ENCODE measurements around the gene WARS2. TPM values are rescaled to one million over a fixed set of nuclear protein-coding genes. Genes with fewer than 3 reads are reported as not detected.

The WARS2 gene
- total RNA-seq, 1 experiment from 2014 or later, result 10.5 TPM

DNA sequence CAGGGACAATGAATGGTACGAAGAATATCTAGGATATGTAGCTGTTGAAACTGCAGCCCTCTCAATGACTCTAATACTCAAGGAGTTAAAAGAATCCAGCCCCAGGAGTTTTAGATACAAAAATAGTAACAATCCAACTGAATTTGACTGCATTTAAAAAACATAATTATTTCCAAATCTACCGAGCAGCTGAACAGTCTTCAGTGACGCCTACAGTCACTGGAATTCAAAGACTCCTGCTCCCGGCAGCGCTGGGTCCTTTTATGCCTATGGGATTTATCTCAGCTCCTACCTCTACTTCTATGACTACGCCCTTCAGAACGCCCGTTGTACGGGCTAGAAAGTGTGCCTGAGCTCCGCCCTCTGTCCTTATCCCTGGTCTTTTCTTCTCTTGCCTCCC lies 55.7 kb downstream of the WARS2 start:
- ChIA-PET POLR2A (no interaction called here), RAD21 (ENCODE audit: low non-redundant PET in 1 of 2, low total read pairs in 2 of 2, uncharacterized antibody in 2 of 2, unreplicated experiment in 2 of 2) (no interaction called here), CTCF (no interaction called here)
- Histone ChIP-seq H3K9me2 (ENCODE audit: insufficient read depth) (no peaks in the 10 kb centered on the region), H3K36me3 (ENCODE audit: control insufficient read depth in 1 of 2, insufficient read depth in 2 of 2, low read length in 2 of 2) (no peaks in the 10 kb centered on the region), H3K9ac (ENCODE audit: low read length) (no peak overlapping the region), H3K27me3 (ENCODE audit: insufficient read depth, low read length) (no peaks in the 10 kb centered on the region), H3K4me3 (replicated peaks in 1 of 2; ENCODE audit: low read depth in 1 of 2, low read length in 2 of 2) (no peak overlapping the region), H3K27ac (ENCODE audit: low read depth, low read length) (no peak overlapping the region), H3K9me3 (ENCODE audit: control insufficient read depth in 1 of 2, insufficient read depth in 1 of 2, low read depth in 1 of 2, low read length in 2 of 2) (no peaks in the 10 kb centered on the region), H3K79me2 (ENCODE audit: insufficient read depth, low read length) (no peaks in the 10 kb centered on the region), H2AFZ (ENCODE audit: low read depth, low read length, poor library complexity, severe bottlenecking) (no peak overlapping the region), H4K20me1 (ENCODE audit: insufficient read depth) (no peaks in the 10 kb centered on the region), H3K4me1 (ENCODE audit: control insufficient read depth in 1 of 2, insufficient read depth in 2 of 2, low read length in 2 of 2) (no peaks in the 10 kb centered on the region), H3K4me2 (ENCODE audit: low read length) (no peak overlapping the region)
- ATAC-seq (no peak), DNase-seq (ENCODE audit: low read depth, low spot score) (no peak)
- no TSS peak for BruUV-seq (replicated peaks)
- intact Hi-C loops (cut with micrococcal nuclease), result no loop called here
- no peak for TF ChIP-seq YY1 (IDR thresholded peaks at IDR 0.05; ENCODE audit: extremely low read depth, insufficient replicate concordance, low read depth, low read length)

- Histone ChIP-seq H3K4me1 (ENCODE audit: control insufficient read depth in 1 of 2, insufficient read depth in 2 of 2, low read length in 2 of 2) (no peaks in the 10 kb centered on the region), H3K9ac (ENCODE audit: low read length) (no peak overlapping the region), H3K9me2 (ENCODE audit: insufficient read depth) (no peaks in the 10 kb centered on the region), H2AFZ (ENCODE audit: low read depth, low read length, poor library complexity, severe bottlenecking) (no peak overlapping the region), H3K27me3 (ENCODE audit: insufficient read depth, low read length) (no peaks in the 10 kb centered on the region), H4K20me1 (ENCODE audit: insufficient read depth) (no peaks in the 10 kb centered on the region), H3K9me3 (ENCODE audit: control insufficient read depth in 1 of 2, insufficient read depth in 1 of 2, low read depth in 1 of 2, low read length in 2 of 2) (no peaks in the 10 kb centered on the region), H3K4me3 (replicated peaks in 1 of 2; ENCODE audit: low read depth in 1 of 2, low read length in 2 of 2) (no peak overlapping the region), H3K79me2 (ENCODE audit: insufficient read depth, low read length) (no peaks in the 10 kb centered on the region), H3K36me3 (ENCODE audit: control insufficient read depth in 1 of 2, insufficient read depth in 2 of 2, low read length in 2 of 2) (no peaks in the 10 kb centered on the region), H3K27ac (ENCODE audit: low read depth, low read length) (no peak overlapping the region), H3K4me2 (ENCODE audit: low read length) (no peak overlapping the region)
- ChIA-PET CTCF (no interaction called here), RAD21 (ENCODE audit: low non-redundant PET in 1 of 2, low total read pairs in 2 of 2, uncharacterized antibody in 2 of 2, unreplicated experiment in 2 of 2) (no interaction called here), POLR2A (no interaction called here)
- ATAC-seq (no peak), DNase-seq (ENCODE audit: low read depth, low spot score) (no peak)
- intact Hi-C loops (cut with micrococcal nuclease), result no loop called here
- BruUV-seq (replicated peaks), result no TSS peak
- TF ChIP-seq JUND (IDR thresholded peaks at IDR 0.05) (no peak), ATF3 (IDR thresholded peaks at IDR 0.05) (no peak), SIN3A (IDR thresholded peaks at IDR 0.05; ENCODE audit: low read depth) (no peak), FOSL1 (IDR thresholded peaks at IDR 0.05; ENCODE audit: low read depth) (no peak), SP1 (IDR thresholded peaks at IDR 0.05; ENCODE audit: low read depth) (no peak), POLR2A (IDR thresholded peaks at IDR 0.05; ENCODE audit: borderline replicate concordance, extremely low read depth, insufficient read depth, insufficient read length) (no peak), SRF (IDR thresholded peaks at IDR 0.05; ENCODE audit: low read depth) (no peak)
- TF ChIP-seq, protein P1, sequence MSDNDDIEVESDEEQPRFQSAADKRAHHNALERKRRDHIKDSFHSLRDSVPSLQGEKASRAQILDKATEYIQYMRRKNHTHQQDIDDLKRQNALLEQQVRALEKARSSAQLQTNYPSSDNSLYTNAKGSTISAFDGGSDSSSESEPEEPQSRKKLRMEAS (IDR thresholded peaks at IDR 0.05), result no peak
- TF ChIP-seq, protein P2, sequence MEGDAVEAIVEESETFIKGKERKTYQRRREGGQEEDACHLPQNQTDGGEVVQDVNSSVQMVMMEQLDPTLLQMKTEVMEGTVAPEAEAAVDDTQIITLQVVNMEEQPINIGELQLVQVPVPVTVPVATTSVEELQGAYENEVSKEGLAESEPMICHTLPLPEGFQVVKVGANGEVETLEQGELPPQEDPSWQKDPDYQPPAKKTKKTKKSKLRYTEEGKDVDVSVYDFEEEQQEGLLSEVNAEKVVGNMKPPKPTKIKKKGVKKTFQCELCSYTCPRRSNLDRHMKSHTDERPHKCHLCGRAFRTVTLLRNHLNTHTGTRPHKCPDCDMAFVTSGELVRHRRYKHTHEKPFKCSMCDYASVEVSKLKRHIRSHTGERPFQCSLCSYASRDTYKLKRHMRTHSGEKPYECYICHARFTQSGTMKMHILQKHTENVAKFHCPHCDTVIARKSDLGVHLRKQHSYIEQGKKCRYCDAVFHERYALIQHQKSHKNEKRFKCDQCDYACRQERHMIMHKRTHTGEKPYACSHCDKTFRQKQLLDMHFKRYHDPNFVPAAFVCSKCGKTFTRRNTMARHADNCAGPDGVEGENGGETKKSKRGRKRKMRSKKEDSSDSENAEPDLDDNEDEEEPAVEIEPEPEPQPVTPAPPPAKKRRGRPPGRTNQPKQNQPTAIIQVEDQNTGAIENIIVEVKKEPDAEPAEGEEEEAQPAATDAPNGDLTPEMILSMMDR (IDR thresholded peaks at IDR 0.05 in 2 of 3, conservative IDR thresholded peaks at IDR 0.05 in 1 of 3; ENCODE audit: borderline replicate concordance in 1 of 3, insufficient read depth in 1 of 3, low read depth in 2 of 3, low read length in 2 of 3), result no peak
Observed at GRCh38 chr1:119083980-119084379, 56.5 kb downstream of the WARS2 start.
